HEK293T (cell line): Measurements from ENCODE around the gene UBXN11.

Source experiments
- FOXK2 ChIP-seq: fragments of 450-650 bp; IDR thresholded peaks from 2 replicates; pipeline ENCODE4 v1.6.1; 2016; ENCODE audit warnings: mild to moderate bottlenecking
- FOXM1 ChIP-seq: fragments of 450-650 bp; IDR thresholded peaks from 2 replicates; pipeline ENCODE4 v1.6.1; 2017; ENCODE audit warnings: mild to moderate bottlenecking, borderline replicate concordance
- SP1 ChIP-seq: fragments of 450-650 bp; IDR thresholded peaks from 2 replicates; pipeline ENCODE4 v1.6.1; 2017
- TARDBP ChIP-seq: fragments of 450-650 bp; IDR thresholded peaks from 2 replicates; pipeline ENCODE4 v1.6.1; 2016
- ZNF384 ChIP-seq: fragments of 450-650 bp; IDR thresholded peaks from 2 replicates; pipeline ENCODE4 v1.6.1; 2016

DNA sequence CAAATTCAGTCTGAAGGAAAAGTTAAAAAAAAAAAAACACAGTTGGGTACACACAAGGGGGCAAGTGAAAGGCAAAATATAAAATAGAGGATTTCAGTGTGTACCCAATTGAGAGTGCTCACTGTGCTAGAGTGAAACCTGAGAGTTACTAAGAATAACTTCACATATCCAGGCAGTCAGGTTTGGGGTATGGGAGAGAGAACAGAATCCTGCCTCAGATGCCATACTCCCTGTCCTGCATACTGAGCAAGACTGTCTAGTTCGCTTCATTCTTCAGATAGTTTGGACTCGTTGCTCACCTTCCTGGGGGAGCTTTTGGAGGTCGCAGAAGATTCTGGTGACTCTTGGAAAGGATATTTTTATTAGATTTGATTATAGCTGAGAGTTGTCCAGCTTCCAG lies 52.0 kb downstream of the UBXN11 start:
- no peak for TF ChIP-seq FOXM1
- no peak for TF ChIP-seq SP1
- TF ChIP-seq ZNF384 = no peak
- no peak for TF ChIP-seq FOXK2
- no peak for TF ChIP-seq TARDBP
